A172 (cell line): Measurements from ENCODE around the gene ZFYVE19. TPM values are rescaled to one million over a fixed set of nuclear protein-coding genes. Genes with fewer than 3 reads are reported as not detected.

Source experiments
- DNase-seq: peaks from one replicate; pipeline ENCODE4 v3.0.0-alpha.2; 2015; ENCODE audit warnings: low spot score
- total RNA-seq: library from RNA; depleted of rRNA; stranded (reverse); fragments of >200 nt; shearing (Covaris generic); gene quantifications from 2 replicates; pipeline ENCODE4 v1.2.3, GENCODE V29; 2014

ZFYVE19 gene
- total RNA-seq, 1 experiment from 2014 or later, result 36.2 TPM

- no peak for DNase-seq
Measured at GRCh38 chr15:40815042-40815698, 8.3 kb downstream of the ZFYVE19 start.

GRCh38 chr15:40819048-40819447 lies 12.2 kb downstream of the ZFYVE19 start:
- no peak for DNase-seq

GRCh38 chr15:40821195-40821594 lies 14.3 kb downstream of the ZFYVE19 start:
- no peak for DNase-seq

GRCh38 chr15:40823572-40824343 lies 16.9 kb downstream of the ZFYVE19 start:
- DNase-seq, result no peak

GRCh38 chr15:40825661-40826422 lies 19.0 kb downstream of the ZFYVE19 start:
- peak; percentile 78 for DNase-seq

- no peak for DNase-seq
Measured at GRCh38 chr15:40826423-40827075, 19.7 kb downstream of the ZFYVE19 start.

GRCh38 chr15:40828447-40829036 lies 21.7 kb downstream of the ZFYVE19 start, which contains the start of gene PPP1R14D:
TSS of gene PPP1R14D (minus strand) at chr15:40828708. CDS start at chr15:40828641, 67 bp downstream.
- DNase-seq, result no peak

GRCh38 chr15:40829115-40829514 lies 22.2 kb downstream of the ZFYVE19 start:
- no peak for DNase-seq

GRCh38 chr15:40830884-40831283 lies 24.0 kb downstream of the ZFYVE19 start:
- DNase-seq, result no peak

GRCh38 chr15:40831861-40832260 lies 25.0 kb downstream of the ZFYVE19 start:
- DNase-seq, result no peak

GRCh38 chr15:40832903-40833302 lies 26.0 kb downstream of the ZFYVE19 start:
- no peak for DNase-seq

- DNase-seq, result no peak
Measured at GRCh38 chr15:40836020-40836419, 29.1 kb downstream of the ZFYVE19 start.

GRCh38 chr15:40838756-40839155 lies 31.9 kb downstream of the ZFYVE19 start:
- no peak for DNase-seq

- DNase-seq, result no peak
Measured at GRCh38 chr15:40841741-40842140, 34.9 kb downstream of the ZFYVE19 start.

GRCh38 chr15:40843261-40843884 lies 36.5 kb downstream of the ZFYVE19 start:
- no peak for DNase-seq

GRCh38 chr15:40843885-40844695 lies 37.2 kb downstream of the ZFYVE19 start, which contains the start of gene SPINT1:
TSS of gene SPINT1 (plus strand) at chr15:40844048. CDS start at chr15:40844555, 507 bp downstream.
- no peak for DNase-seq

- no peak for DNase-seq
Measured at GRCh38 chr15:40844696-40845030, 37.8 kb downstream of the ZFYVE19 start.

GRCh38 chr15:40845036-40845435 lies 38.1 kb downstream of the ZFYVE19 start:
- no peak for DNase-seq

- DNase-seq, result peak; percentile 68
Measured at GRCh38 chr15:40845511-40846284, 38.8 kb downstream of the ZFYVE19 start.
